Measurements from ENCODE around the gene HEXD.

DNA sequence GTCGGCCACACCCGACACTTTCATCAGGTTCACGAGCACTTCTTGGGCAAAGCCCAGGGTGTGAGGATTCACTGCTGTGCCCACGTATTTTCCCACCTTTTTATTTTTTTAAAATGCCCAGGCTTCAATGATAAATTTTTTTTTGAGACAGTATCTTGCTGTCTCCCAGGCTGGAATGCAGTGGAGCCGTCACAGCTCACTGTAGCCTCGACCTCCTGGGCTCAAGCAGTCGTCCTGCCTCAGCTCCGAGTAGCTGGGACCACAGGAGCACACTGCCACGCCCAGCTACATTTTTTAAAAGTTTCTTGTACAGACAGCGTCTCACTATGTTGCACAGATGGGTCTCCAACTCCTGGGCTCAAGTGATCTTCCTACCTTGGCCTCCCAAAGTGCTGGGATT is 28.8 kb upstream of the HEXD start:
- TF ChIP-seq POLR2AphosphoS5 (IDR thresholded peaks at IDR 0.05) (no peak), POLR2A (IDR thresholded peaks at IDR 0.05; ENCODE audit: low read depth) (no peak), EP300 (IDR thresholded peaks at IDR 0.05) (no peak)
- TF ChIP-seq, protein P1, sequence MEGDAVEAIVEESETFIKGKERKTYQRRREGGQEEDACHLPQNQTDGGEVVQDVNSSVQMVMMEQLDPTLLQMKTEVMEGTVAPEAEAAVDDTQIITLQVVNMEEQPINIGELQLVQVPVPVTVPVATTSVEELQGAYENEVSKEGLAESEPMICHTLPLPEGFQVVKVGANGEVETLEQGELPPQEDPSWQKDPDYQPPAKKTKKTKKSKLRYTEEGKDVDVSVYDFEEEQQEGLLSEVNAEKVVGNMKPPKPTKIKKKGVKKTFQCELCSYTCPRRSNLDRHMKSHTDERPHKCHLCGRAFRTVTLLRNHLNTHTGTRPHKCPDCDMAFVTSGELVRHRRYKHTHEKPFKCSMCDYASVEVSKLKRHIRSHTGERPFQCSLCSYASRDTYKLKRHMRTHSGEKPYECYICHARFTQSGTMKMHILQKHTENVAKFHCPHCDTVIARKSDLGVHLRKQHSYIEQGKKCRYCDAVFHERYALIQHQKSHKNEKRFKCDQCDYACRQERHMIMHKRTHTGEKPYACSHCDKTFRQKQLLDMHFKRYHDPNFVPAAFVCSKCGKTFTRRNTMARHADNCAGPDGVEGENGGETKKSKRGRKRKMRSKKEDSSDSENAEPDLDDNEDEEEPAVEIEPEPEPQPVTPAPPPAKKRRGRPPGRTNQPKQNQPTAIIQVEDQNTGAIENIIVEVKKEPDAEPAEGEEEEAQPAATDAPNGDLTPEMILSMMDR (IDR thresholded peaks at IDR 0.05) = no peak

Measured in esophagus muscularis mucosa (tissue), 4 donors.